Measurements from ENCODE around the gene CTBS. TPM values are rescaled to one million over a fixed set of nuclear protein-coding genes. Genes with fewer than 3 reads are reported as not detected.

CTBS gene
- polyA plus RNA-seq (2011; rRNA removed) (20.8 and 25.3 TPM in 2 replicates), polyA plus RNA-seq (2017; fragmentation: RNase III; extraction: RNeasy Plus Mini Kit Qiagen cat#74134 plus additional on column Dnase treatment) (5.6 to 6.9 TPM (median 6.7 TPM) in 3 replicates), polyA minus RNA-seq (2011; rRNA and poly(A)+ RNA removed) (3.4 and 4.1 TPM in 2 replicates)
- 2.7 and 3.3 TPM in 2 replicates for polyA plus RNA-seq (2012; cell fraction: cytosol; rRNA removed)
- 1.3 and 1.9 TPM in 2 replicates for polyA plus RNA-seq (2012; cell fraction: nucleus; rRNA removed)

- Histone ChIP-seq H3K4me1 (peaks cover 6% of the 10 kb centered on the region; the same call in 1 of the 3 replicates), H3K4me3 (peak within 1 kb of the TSS; percentile 61), H3K9me3 (no peaks in the 10 kb centered on the region), H3K27ac (peak within 1 kb of the TSS; percentile 79 to 99), H3K4me2 (peak within 1 kb of the TSS; percentile 59)
- ChIA-PET POLR2A (interaction anchor here (1.1 to 2.2 kb wide), 5 partner anchors 9 to 68 kb away, joined by 3 to 27 read pairs (median 4); partner anchors contain the start of genes GNG5 and SPATA1), CTCF (interaction anchor here (1.2 to 1.3 kb wide), 3 partner anchors 14 to 198 kb away, joined by 3 to 4 read pairs (median 3); no protein-coding TSS in a partner anchor)
- ATAC-seq: peak; percentile 96 to 98
- peak; percentile 72 to 77 for DNase-seq (ENCODE audit: low read depth in 1 of 2, low spot score in 1 of 2)
- TF ChIP-seq RARB (CRISPR knock-in tag; IDR thresholded peaks at IDR 0.05): no peak
- 0 out of 3 replicates have a peak, but pooled peaks have one; percentile 41 for TF ChIP-seq BCL3 (IDR thresholded peaks at IDR 0.05)
- TF ChIP-seq JUN (IDR thresholded peaks at IDR 0.05): peak in 1 of 2 experiments; percentile 39; a peak in 1 of 5 replicates
- no peak for TF ChIP-seq HMGXB4 (CRISPR knock-in tag; IDR thresholded peaks at IDR 0.05; ENCODE audit: borderline replicate concordance)
- TF ChIP-seq PHF8 (IDR thresholded peaks at IDR 0.05; ENCODE audit: borderline replicate concordance, low read depth): peak; percentile 62
- no peak for TF ChIP-seq MYC (IDR thresholded peaks at IDR 0.05; ENCODE audit: borderline replicate concordance, low read length)
- TF ChIP-seq E2F6 (IDR thresholded peaks at IDR 0.05; ENCODE audit: borderline replicate concordance, low read depth): peak; percentile 63; the same call in 1 of the 2 replicates
- peak; percentile 61 for TF ChIP-seq POLR2A (IDR thresholded peaks at IDR 0.05; ENCODE audit: low read length)
- TF ChIP-seq SREBF2 (IDR thresholded peaks at IDR 0.05): no peak
- TF ChIP-seq MAX (IDR thresholded peaks at IDR 0.05): peak; percentile 58
- TF ChIP-seq HOXB5 (CRISPR knock-in tag; IDR thresholded peaks at IDR 0.05): no peak
- TF ChIP-seq MAZ (IDR thresholded peaks at IDR 0.05; ENCODE audit: borderline replicate concordance, low read depth, low read length): no peak
- TF ChIP-seq HOXB13 (CRISPR knock-in tag; IDR thresholded peaks at IDR 0.05; ENCODE audit: low read depth): no peak
- no peak for FAIRE-seq
- 3% methylated on average over 18 of the region's 67 CpGs for WGBS (ENCODE audit: missing lambda C conversion rate)
Observed at GRCh38 chr1:84573967-84574842, at the start of gene CTBS. Gene CTBS (minus strand): TSS chr1:84574440. CDS start chr1:84574415, 25 bp downstream.

GRCh38 chr1:84621553-84621952, 47.3 kb upstream of the CTBS start:
- no peak overlapping the region; the same call in 2 of the 3 replicates for H3K4me2 ChIP-seq
- no peaks in the 10 kb centered on the region for H3K9me3 ChIP-seq
- TF ChIP-seq KDM1A (IDR thresholded peaks at IDR 0.05; ENCODE audit: low read depth) (no peak), RNF2 (IDR thresholded peaks at IDR 0.05; ENCODE audit: borderline replicate concordance, low read depth) (no peak), KDM5A (IDR thresholded peaks at IDR 0.05) (no peak), TP53 (CRISPR knock-in tag; IDR thresholded peaks at IDR 0.05) (no peak), JUN (IDR thresholded peaks at IDR 0.05) (no peak), ZSCAN20 (CRISPR knock-in tag; IDR thresholded peaks at IDR 0.05) (no peak), HOXB5 (CRISPR knock-in tag; IDR thresholded peaks at IDR 0.05) (no peak), CHD4 (IDR thresholded peaks at IDR 0.05; ENCODE audit: borderline replicate concordance) (no peak), ZFP36 (IDR thresholded peaks at IDR 0.05; ENCODE audit: borderline replicate concordance, partially characterized antibody) (no peak), E2F6 (IDR thresholded peaks at IDR 0.05; ENCODE audit: borderline replicate concordance, low read depth) (no peak), ATOH8 (CRISPR knock-in tag; IDR thresholded peaks at IDR 0.05; ENCODE audit: low read depth) (no peak), POLR2AphosphoS2 (conservative IDR thresholded peaks at IDR 0.05; ENCODE audit: low read length) (no peak), CEBPB (IDR thresholded peaks at IDR 0.05) (no peak), EHMT2 (IDR thresholded peaks at IDR 0.05; ENCODE audit: low read depth) (no peak), RAD21 (conservative IDR thresholded peaks at IDR 0.05 in 1 of 2, IDR thresholded peaks at IDR 0.05 in 1 of 2) (no peak), CTCF (IDR thresholded peaks at IDR 0.05) (no peak)
- ChIA-PET POLR2A (no interaction called here), CTCF (interaction anchor here (0.7 to 2.2 kb wide), 5 partner anchors 35 to 179 kb away, joined by 3 to 8 read pairs (median 4); partner anchors contain the start of genes GNG5 and SPATA1)
- DNase-seq (ENCODE audit: low read depth in 1 of 2, low spot score in 1 of 2): no peak
- ATAC-seq: no peak
- no peak for FAIRE-seq
- H3K4me1 ChIP-seq: peaks cover 12% of the 10 kb centered on the region; the same call in 1 of the 3 replicates
- no peak overlapping the region for H3K4me3 ChIP-seq
- WGBS (ENCODE audit: missing lambda C conversion rate): 65% methylated on average over 14 of the region's 14 CpGs
- H3K27ac ChIP-seq: no peak overlapping the region

Data from A549 (cell line).